ENCODE data around the gene USP30.

The USP30 gene

GRCh38 chr12:109126784-109127183 lies 74.4 kb downstream of the USP30 start:
- no peak for DNase-seq (ENCODE audit: low read depth in 2 of 2)

- DNase-seq (ENCODE audit: low read depth in 2 of 2): no peak
Observed at GRCh38 chr12:109127533-109128242, 75.3 kb downstream of the USP30 start.

- DNase-seq (ENCODE audit: low read depth in 2 of 2): no peak
Observed at GRCh38 chr12:109130297-109131153, 78.1 kb downstream of the USP30 start.

- DNase-seq (ENCODE audit: low read depth in 2 of 2): no peak
Observed at GRCh38 chr12:109131154-109132050, 79.0 kb downstream of the USP30 start.

- DNase-seq (ENCODE audit: low read depth in 2 of 2): no peak
Observed at GRCh38 chr12:109134186-109134917, 82.0 kb downstream of the USP30 start.

GRCh38 chr12:109137055-109137454 lies 84.7 kb downstream of the USP30 start:
- DNase-seq (ENCODE audit: low read depth in 2 of 2): no peak
